Ishikawa (cell line): Measurements from ENCODE around the gene SLC2A1.
A peak's percentile ranks its signal among the peaks of the same experiment; 100 is the strongest.

Source experiments
- CEBPB ChIP-seq: IDR thresholded peaks from 2 replicates; pipeline ENCODE4 v1.6.1; 2012
- CREB1 ChIP-seq: IDR thresholded peaks from 2 replicates; pipeline ENCODE4 v1.6.1; 2012; ENCODE audit warnings: low read depth
- EGR1 ChIP-seq: IDR thresholded peaks from 2 replicates; pipeline ENCODE4 v1.6.1; 2012
- EP300 ChIP-seq: IDR thresholded peaks from 2 replicates; pipeline ENCODE4 v1.6.1; 2012; ENCODE audit warnings: borderline replicate concordance
- FOXM1 ChIP-seq: IDR thresholded peaks from 2 replicates; pipeline ENCODE4 v1.6.1; 2012; ENCODE audit warnings: low read depth, borderline replicate concordance
- NFIC ChIP-seq: IDR thresholded peaks from 2 replicates; pipeline ENCODE4 v1.6.1; 2012
- RAD21 ChIP-seq: IDR thresholded peaks from 2 replicates; pipeline ENCODE4 v1.6.1; 2012; ENCODE audit warnings: low read depth
- TAF1 ChIP-seq: IDR thresholded peaks from 2 replicates; pipeline ENCODE4 v1.6.1; 2012; ENCODE audit warnings: low read depth, mild to moderate bottlenecking
- TCF12 ChIP-seq: IDR thresholded peaks from 2 replicates; pipeline ENCODE4 v1.6.1; 2012; ENCODE audit warnings: low read depth
- TEAD4 ChIP-seq: IDR thresholded peaks from 2 replicates; pipeline ENCODE4 v1.6.1; 2012
- USF1 ChIP-seq: IDR thresholded peaks from 2 replicates; pipeline ENCODE4 v1.6.1; 2012
- YY1 ChIP-seq: IDR thresholded peaks from 2 replicates; pipeline ENCODE4 v1.6.1; 2012; ENCODE audit warnings: low read depth
- ZBTB7A ChIP-seq: IDR thresholded peaks from 2 replicates; pipeline ENCODE4 v1.6.1; 2012; ENCODE audit warnings: low read depth
- TF ChIP-seq, protein P1 (sequence below): IDR thresholded peaks from 2 replicates; pipeline ENCODE4 v1.6.1; 2012; ENCODE audit warnings: low read depth, mild to moderate bottlenecking
- TF ChIP-seq, protein P2 (sequence below): IDR thresholded peaks from 2 replicates; pipeline ENCODE4 v1.6.1; 2012

SLC2A1 gene

GRCh38 chr1:42950116-42950481, 8.6 kb downstream of the SLC2A1 start:
- TF ChIP-seq TAF1 (no peak), ZBTB7A (0 out of 2 replicates have a peak, but pooled peaks have one; percentile 12), EGR1 (no peak), TEAD4 (peak; percentile 16; the same call in 1 of the 2 replicates), EP300 (peak; percentile 20; the same call in 1 of the 2 replicates), TCF12 (no peak), CREB1 (no peak), CEBPB (no peak)
- TF ChIP-seq, protein P1, sequence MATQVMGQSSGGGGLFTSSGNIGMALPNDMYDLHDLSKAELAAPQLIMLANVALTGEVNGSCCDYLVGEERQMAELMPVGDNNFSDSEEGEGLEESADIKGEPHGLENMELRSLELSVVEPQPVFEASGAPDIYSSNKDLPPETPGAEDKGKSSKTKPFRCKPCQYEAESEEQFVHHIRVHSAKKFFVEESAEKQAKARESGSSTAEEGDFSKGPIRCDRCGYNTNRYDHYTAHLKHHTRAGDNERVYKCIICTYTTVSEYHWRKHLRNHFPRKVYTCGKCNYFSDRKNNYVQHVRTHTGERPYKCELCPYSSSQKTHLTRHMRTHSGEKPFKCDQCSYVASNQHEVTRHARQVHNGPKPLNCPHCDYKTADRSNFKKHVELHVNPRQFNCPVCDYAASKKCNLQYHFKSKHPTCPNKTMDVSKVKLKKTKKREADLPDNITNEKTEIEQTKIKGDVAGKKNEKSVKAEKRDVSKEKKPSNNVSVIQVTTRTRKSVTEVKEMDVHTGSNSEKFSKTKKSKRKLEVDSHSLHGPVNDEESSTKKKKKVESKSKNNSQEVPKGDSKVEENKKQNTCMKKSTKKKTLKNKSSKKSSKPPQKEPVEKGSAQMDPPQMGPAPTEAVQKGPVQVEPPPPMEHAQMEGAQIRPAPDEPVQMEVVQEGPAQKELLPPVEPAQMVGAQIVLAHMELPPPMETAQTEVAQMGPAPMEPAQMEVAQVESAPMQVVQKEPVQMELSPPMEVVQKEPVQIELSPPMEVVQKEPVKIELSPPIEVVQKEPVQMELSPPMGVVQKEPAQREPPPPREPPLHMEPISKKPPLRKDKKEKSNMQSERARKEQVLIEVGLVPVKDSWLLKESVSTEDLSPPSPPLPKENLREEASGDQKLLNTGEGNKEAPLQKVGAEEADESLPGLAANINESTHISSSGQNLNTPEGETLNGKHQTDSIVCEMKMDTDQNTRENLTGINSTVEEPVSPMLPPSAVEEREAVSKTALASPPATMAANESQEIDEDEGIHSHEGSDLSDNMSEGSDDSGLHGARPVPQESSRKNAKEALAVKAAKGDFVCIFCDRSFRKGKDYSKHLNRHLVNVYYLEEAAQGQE, result no peak
- TF ChIP-seq, protein P2, sequence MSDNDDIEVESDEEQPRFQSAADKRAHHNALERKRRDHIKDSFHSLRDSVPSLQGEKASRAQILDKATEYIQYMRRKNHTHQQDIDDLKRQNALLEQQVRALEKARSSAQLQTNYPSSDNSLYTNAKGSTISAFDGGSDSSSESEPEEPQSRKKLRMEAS, result no peak

DNA sequence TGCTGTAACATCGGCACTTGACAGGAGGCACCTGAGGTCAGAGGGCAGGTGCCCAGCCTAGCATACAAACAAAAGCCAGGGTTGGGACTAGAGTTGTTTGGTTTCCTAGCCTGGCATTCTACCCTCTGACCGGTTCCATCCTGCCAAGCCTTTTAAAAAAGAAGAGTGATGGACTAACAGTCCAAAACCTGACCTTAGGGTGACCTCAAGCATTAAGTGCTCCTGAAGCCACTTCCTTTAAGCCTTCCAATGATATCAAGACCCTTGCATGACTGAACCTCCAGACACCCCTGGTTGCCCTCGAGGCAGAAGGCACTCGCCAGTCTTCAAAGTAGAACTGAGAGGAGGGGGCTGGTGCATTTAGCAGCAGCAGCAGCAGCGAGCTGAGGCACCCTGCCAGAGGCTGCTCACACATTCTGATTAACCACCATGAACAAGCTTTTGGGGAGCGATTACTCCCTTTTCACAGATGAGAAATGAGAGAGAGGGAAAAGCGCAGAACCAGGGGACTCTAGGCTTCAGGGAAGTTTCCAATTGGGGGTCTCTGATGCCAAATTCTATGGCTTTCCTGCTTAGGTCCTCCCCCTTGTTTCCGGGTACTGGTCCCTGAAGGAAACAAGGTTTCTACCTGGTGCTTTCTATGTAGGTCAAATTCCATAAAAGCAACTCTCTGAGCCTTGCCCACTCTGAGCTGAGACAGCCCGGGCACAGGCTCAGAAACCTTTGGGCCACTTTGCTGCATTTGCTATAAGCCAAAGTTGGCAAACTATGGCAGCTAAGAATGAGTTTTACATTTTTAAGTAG, 9.2 kb downstream of the SLC2A1 start:
- TF ChIP-seq CREB1 (no peak), EGR1 (no peak), ZBTB7A (0 out of 2 replicates have a peak, but pooled peaks have one; percentile 41)

DNA sequence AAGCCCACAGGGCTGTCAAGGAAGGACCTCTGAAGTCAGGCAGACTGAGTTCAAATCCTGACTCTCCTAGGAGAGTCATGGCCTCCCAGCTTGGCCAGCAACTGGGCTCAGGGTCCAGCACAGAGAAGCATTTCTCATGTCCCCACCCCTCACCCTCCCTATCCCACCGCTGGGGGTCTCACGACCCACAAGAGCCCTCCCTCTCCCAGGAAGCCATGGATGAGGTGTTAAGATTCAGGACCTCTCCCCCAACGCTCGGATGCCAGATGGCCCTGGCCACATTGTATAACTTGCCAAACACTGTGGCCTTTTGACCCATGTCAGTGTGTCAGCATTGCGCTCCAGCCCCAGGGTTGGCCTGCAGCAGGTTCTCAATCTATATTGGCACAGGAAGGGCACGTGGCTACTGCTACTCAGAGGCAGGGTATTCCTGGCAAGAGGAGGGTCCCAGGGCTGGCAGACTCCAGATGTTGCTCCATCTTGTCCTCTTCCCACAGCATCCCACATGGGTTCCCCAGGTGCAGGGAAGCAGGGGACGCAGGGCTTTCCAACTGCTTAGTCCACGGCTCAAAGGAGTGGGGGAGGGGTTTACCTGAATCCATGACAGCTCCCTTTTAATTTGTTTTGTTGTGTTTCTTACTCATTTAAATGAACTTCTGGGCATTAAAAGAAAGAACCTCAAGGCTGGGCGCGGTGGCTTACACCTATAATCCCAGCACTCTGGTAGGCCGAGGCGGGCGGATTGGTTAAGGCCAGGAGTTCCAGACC, 10.5 kb downstream of the SLC2A1 start:
- TF ChIP-seq RAD21, result no peak
- TF ChIP-seq ZBTB7A, result no peak

- TF ChIP-seq, protein P1, result no peak
- no peak for TF ChIP-seq FOXM1
- TF ChIP-seq TCF12, result no peak
- no peak for TF ChIP-seq USF1
- no peak for TF ChIP-seq TEAD4
- TF ChIP-seq NFIC, result no peak
- TF ChIP-seq RAD21, result no peak
- TF ChIP-seq CREB1, result no peak
These were observed 11.6 kb downstream of the SLC2A1 start for GRCh38 chr1:42947117-42947516.

GRCh38 chr1:42946120-42946898, 12.4 kb downstream of the SLC2A1 start:
- TF ChIP-seq EP300 (no peak), CREB1 (no peak), RAD21 (no peak), TEAD4 (no peak), CEBPB (no peak), YY1 (no peak), TCF12 (no peak)
- TF ChIP-seq, protein P2, result no peak
- TF ChIP-seq, protein P1, result no peak
